GM18498 (cell line): ENCODE results near the gene CCNY.

Source experiments
- ATAC-seq: cut with Tn5 transposase; IDR thresholded peaks from one replicate; pipeline ENCODE4 v1.9.1; 2021; ENCODE audit warnings: mild to moderate bottlenecking, moderate library complexity; ENCODE audit not compliant: unreplicated experiment

CCNY gene

GRCh38 chr10:35546824-35547225 lies 210.5 kb downstream of the CCNY start:
- no peak for ATAC-seq

DNA sequence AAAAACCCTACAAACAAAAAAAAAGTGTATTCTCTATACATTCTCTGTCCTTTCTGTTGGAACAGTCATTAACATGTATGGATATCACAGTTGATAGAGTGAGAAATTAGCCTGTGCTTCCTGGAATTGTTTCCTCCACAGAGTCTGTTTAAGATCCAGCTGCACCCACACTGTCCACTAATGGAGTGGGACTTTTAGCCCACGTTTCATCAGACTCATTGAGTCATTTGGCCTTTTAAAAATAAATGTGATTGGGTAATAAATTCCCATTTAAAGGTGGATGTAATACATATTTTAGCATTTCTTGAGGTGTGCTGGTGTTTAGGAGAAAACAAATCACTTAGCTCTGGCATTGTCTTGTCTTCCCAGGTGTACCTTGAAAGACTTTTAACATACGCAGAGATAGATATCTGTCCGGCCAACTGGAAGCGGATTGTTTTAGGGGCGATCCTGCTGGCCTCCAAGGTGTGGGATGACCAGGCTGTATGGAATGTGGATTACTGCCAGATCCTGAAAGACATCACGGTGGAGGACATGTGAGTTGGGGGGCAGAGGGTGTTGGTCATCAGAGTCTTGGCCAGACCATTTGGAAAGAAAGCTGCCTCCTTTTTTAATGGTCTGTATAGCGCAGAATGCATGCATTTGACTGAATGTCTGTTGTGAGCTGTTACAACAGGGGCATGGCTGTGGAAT lies 216.5 kb downstream of the CCNY start:
- no peak for ATAC-seq

- ATAC-seq, result no peak
Observed at GRCh38 chr10:35554036-35554435, 217.7 kb downstream of the CCNY start.

- ATAC-seq, result peak; percentile 67
Observed at GRCh38 chr10:35554461-35555056, 218.2 kb downstream of the CCNY start.

- ATAC-seq, result no peak
Observed at GRCh38 chr10:35555962-35556930, 219.9 kb downstream of the CCNY start.

- ATAC-seq, result no peak
Observed at GRCh38 chr10:35558276-35558675, 222.0 kb downstream of the CCNY start.

GRCh38 chr10:35559416-35559815 lies 223.1 kb downstream of the CCNY start:
- ATAC-seq, result no peak

GRCh38 chr10:35561715-35562114 lies 225.4 kb downstream of the CCNY start:
- no peak for ATAC-seq

- ATAC-seq, result no peak
Observed at GRCh38 chr10:35562427-35562826, 226.1 kb downstream of the CCNY start.

DNA sequence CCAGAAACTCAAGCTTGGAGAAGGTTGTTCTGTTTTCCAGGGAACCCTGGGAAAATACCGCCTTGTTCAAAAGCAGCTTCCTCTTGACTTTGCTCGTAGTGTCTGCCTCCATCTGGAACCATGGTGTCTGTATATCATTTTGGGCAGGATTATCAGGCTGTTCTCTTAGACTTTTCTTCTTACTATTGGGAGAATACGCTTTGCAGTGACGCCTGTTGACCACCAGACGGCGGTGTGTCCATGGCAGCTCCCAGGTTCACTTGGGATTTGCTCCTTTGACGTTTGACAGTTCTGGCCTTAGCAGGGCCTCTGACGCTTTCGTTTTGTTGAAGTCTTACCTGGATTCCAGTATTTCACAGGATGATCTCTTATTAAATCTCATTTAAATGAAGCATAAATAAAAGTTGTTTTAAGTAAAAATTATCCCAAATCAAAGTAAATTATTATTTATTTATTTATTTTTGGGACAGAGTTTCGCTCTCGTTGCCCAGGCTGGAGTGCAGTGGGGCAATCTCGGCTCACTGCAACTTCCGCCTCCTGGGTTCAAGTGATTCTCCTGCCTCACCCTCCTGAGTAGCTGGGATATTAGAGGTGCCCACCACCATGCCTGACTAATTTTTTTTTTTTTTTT lies 227.1 kb downstream of the CCNY start:
- peak; percentile 62 for ATAC-seq

DNA sequence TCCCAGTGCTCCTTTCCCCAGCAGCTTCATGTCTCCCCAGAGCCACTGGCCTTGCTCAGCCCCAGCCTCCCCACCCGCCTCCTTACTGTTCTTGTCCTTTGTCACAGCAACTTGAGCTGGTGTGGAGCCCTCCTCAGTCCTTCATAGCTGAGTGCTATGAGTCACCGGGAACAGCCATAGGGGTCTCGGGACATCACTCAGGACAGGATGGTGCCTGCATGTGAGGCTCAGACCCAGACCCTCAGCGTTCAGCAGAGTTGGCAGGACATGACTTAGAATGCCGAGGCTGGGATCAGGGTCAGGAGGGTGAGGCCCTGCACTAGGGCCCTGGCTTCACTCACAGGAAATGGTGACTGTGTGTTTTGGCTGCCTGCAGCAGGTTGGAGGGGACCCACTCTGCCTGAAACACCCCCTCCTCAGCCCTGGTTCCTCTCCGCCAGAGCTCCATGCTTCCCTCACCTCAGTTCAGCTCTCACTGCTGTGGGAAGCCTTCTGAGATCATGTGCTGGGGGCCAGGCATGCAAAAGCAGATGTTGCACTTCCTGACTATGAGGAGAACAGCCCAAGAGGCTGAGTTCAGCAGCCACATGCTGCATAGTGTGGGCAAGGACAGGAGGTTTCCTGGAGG lies 228.1 kb downstream of the CCNY start:
- peak; percentile 63 for ATAC-seq

GRCh38 chr10:35565602-35566081 lies 229.3 kb downstream of the CCNY start:
- ATAC-seq, result no peak

DNA sequence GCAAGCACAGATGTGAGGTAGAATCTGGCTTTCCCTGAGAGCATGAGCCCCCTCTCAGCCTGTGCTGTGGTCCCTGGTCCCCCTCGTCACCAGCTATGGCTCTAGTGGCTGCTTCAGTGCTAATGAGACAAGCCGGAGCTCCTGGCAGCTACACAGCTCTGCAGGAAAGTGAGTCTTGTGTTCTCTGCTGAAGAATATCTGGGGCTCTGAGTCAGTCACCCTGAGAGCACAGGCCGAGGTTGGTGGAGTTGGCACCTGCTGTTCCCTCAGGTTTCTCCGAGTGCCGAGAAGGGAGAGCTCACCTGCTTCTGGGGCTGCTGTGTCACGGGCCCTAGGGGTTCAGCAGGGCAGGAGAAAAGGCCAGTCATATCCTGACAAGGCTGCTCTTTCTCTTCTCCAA lies 231.6 kb downstream of the CCNY start:
- no peak for ATAC-seq

DNA sequence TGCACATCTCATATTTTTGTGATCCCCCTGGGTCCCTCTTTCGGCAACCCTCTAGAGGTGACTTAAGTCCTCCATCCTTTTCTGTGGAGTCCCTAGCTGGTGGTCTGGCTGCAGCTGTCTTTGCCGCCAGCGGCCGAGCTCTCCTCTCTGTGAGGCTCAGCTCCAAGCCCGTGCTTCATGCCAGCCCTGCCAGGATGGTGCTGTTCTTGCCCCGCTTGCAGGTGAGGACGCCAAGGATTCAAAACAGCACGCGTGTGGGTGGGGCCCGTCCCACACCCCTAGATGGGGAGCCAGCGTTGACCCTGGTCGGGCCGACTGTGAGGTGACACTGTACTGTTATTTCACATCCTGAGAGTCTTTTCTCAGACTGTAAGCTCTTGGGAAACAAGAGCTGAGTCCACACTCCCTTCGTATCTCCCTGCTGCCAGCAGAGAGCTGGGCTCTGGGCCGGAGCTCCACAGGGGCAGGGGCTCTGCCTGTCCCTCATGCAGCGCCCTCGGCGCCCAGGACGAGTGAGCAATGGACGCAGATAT lies 232.2 kb downstream of the CCNY start:
- no peak for ATAC-seq

DNA sequence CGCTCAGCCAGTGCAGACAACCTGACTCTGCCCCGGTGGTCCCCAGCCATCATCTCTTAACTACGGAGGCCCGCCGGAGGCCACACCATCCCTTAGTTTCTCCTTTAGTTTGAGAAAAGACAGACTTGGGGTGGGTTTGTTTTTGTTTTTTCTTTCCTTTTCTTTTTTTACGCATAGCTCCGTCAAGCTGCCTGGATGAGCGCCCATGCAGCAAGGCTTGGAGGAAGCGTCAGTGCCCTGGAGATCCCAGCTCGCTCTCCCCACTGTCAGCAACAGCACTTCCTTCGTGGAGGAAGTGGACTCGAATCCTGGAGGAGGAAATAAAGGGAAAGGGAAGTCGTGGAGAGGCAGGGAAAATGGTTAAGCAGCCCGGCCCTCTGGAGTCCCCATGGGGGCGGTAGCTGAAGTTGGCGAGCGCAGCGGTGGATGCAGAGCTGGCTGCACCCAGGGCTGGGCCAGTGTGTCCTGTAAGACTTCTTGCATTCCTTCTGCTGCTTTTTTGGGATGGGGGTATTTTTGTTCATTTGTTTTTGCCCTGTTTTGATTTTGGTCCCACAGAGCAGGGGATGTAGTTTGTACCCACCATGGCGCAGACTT lies 232.9 kb downstream of the CCNY start:
- ATAC-seq, result no peak

GRCh38 chr10:35569836-35570235 lies 233.5 kb downstream of the CCNY start:
- ATAC-seq, result no peak

- ATAC-seq, result no peak
Observed at GRCh38 chr10:35570397-35570796, 234.1 kb downstream of the CCNY start.

GRCh38 chr10:35572583-35572982 lies 236.3 kb downstream of the CCNY start:
- no peak for ATAC-seq

DNA sequence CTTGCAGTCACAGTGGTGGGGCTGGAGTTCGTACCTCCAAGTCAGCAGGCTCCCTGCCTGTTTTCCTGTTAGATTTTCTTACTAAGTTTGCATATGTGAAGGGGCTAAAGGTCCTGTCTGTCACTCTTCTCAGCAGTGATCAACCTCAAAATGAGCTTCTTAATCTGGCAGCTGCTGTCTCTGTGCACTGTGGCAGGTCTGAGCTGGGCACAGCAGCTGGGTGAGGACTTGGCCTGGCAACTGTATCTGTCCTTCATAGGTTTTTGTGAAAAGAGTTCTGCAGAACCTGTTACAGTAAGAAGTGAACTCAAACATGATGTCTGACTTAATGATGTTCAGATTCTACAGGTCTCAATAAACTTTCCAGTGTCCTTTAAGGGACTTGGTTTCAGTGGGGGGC lies 237.5 kb downstream of the CCNY start:
- ATAC-seq, result no peak

GRCh38 chr10:35574924-35575352 lies 238.6 kb downstream of the CCNY start:
- no peak for ATAC-seq
